ENCODE results near the gene SEL1L2.

The SEL1L2 gene

GRCh38 chr20:13929836-13930235 is 60.6 kb downstream of the SEL1L2 start:
- no peak for DNase-seq (ENCODE audit: low read depth in 2 of 2)

DNA sequence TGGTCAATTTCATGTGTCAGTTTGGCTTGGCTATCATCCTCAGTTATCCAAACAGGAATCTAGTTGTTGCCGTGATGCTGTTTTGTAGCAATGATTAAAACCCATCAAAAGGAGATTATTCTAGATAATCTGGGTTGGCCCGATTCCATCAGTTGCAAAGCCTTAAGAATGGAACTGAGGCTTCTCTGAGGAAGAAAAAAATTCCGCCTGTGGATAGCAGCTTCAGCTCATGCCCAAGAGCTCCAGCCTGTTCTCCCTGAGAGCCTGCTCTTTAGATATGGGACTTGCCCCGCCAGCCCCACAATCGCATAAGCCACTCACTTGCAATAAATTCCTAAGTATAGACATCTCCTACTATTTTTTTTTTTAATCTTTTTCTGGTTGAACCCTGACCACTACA is 61.5 kb downstream of the SEL1L2 start:
- no peak for DNase-seq (ENCODE audit: low read depth in 2 of 2)

DNA sequence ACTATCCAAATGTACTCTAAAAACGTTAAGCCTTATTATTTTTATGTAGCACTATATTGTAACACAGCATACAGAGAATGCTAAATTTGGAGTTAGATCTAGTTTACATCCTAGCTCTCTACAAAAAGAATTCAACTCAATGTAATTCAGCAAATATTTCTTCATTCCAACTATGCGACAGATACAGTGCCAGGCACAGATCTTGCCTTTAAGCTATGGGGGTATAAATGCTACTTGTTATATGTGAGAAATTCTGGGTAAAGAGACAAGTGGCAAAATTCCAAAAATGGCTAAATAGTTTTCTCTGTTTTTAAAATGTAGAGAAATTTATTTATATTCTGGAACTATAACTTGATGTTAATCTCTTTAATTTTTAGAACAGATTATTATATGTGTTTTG is 63.2 kb downstream of the SEL1L2 start:
- DNase-seq (ENCODE audit: low read depth in 2 of 2), result no peak

DNA sequence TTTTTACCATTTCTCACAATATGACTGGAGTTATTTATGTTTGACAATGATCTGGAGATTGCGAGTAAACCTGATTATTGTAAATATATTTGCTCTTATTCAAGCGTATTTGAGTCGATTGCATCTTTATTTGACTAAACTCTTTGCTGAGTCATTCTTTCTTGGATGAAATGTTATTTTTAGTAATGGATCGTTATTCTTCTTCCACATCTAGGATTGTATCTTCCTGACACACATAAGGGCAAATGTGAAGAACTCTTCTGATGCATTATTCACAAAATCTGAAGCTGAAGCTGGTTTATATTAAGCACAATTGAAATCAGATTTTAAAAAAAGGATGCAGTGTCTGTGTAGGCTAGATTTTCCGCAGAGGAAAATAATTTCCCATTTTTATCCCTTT is 68.2 kb downstream of the SEL1L2 start:
- DNase-seq (ENCODE audit: low read depth in 2 of 2), result no peak

GRCh38 chr20:13915284-13915683 is 75.1 kb downstream of the SEL1L2 start:
- DNase-seq (ENCODE audit: low read depth in 2 of 2), result no peak

GRCh38 chr20:13913572-13913971 is 76.8 kb downstream of the SEL1L2 start:
- no peak for DNase-seq (ENCODE audit: low read depth in 2 of 2)

GRCh38 chr20:13913131-13913530 is 77.3 kb downstream of the SEL1L2 start:
- DNase-seq (ENCODE audit: low read depth in 2 of 2), result no peak

DNA sequence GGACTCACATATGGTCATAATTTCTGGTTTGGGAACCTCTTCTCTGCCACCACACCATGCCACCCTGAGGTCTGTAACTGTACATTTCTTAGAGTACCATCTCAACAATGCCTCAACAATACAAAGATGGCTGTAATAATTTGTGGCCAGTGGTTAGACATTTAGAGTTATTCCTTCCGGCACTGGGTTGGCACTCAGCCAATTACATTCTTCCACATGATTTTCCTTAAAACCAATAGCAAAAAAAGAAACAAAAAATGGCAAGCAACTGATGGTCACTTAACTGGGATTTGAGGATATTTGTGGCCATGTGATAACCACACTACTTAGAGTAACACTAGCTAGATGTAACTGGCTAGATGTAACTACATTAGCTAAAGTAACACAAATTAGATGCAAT is 79.9 kb downstream of the SEL1L2 start:
- no peak for DNase-seq (ENCODE audit: low read depth in 2 of 2)

DNA sequence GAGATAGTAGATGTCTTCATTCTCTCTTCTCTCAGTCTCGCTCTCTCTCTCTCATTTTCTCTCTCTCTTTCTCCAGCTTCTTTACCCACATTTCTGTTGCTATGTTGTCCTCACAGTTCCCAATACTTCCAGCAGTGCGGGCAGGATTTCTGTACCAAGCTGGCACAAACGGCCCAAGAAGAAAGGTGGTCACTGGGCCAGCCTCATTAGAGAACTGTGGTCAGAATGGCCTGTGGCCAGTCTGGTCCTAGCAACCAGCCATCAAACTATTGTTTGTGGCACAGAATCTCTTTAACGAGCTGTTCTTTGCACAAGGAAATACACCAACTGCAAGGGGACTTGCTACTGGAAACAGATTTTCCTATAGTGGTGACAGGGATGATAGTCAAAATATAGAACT is 81.3 kb downstream of the SEL1L2 start:
- DNase-seq (ENCODE audit: low read depth in 2 of 2), result no peak

DNA sequence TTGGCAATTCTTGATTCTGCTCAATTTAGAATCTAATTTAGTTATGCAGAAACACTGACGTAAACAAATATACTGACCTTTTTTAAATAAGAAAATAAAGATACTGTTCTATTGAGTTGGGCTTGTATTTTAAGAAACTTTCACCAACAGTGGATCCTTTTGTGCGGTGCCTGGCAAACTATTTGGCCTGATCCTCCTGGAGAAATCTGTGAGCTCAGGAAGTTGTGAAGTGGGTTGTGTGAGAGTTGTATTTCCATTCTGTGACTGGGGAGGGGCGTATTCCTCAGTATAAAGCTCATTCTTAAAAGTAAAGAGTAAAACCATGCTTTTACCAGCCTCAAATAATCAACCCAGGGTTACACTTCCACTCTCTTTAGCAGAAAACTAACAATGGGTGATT is 85.6 kb downstream of the SEL1L2 start:
- no peak for DNase-seq (ENCODE audit: low read depth in 2 of 2)

- no peak for DNase-seq (ENCODE audit: low read depth in 2 of 2)
These were observed 89.9 kb downstream of the SEL1L2 start for GRCh38 chr20:13900496-13900895.

DNA sequence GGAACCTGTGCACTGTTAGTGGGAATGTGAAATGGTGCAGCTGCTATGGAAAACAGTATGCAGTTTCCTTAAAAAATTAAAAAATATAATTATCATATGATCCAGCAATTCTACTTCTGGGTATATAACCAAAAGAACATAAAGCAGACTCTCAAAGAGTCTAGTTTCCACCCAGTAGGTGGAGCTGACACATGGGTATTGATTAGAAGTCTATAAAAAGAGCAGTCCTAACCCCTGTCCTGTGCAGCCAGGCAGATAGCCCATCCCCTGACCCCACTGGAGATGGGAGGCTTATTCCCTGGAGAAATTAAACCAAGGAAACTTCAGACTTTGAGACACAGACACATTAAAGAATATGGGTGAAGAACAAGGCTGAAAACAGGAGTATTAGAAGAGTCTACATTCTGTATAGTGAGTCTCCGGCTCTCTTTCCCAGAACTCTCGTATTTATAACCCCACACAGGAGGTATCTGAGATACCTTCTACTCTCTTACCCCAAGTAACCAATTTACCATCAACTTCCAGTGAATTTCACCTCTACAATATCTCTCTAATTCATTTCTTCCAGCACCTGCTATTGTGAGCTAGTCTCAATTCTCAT is 92.3 kb downstream of the SEL1L2 start:
- no peak for DNase-seq (ENCODE audit: low read depth in 2 of 2)

DNA sequence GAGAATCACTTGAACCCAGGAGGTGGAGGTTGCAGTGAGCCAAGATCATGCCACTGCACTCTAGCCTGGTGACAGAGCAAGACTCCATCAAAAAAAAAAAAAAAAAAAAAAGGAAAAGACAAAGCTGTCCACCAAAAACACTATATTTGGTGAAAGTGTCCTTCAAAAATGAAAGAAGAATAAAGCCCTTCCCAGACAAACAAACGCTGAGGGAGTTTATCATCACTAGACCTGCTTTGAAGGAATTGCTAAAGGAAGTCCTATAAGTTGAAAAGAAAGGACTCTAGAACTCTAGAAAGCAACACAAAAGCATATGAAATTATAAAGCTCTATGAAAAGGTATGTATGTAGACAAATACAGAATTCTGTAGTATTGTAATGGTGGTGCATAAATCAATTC is 98.8 kb downstream of the SEL1L2 start:
- DNase-seq (ENCODE audit: low read depth in 2 of 2), result no peak

- DNase-seq (ENCODE audit: low read depth in 2 of 2), result no peak
These were observed 105.6 kb downstream of the SEL1L2 start for GRCh38 chr20:13884803-13885202.

DNA sequence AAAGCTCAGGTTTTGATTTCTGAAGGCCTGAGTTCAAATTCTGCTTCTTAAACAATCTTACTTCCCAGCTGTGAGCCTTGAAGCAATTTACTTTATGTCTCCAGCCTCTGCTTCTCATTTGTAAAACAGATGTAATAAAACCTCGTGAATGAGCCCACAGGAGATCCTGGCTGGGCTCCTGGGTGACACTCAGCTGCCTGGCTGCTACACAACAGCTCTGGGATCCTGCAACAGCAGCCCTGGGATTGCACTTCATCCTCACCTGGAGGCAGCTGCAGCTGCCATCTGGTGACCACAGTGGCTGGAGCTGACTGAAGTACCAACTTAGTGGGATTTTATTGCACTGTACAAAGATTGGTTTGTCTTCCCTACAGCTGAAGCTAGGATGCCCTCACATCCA is 107.0 kb downstream of the SEL1L2 start:
- DNase-seq (ENCODE audit: low read depth in 2 of 2), result no peak

GRCh38 chr20:13878566-13878965 is 111.8 kb downstream of the SEL1L2 start:
- no peak for DNase-seq (ENCODE audit: low read depth in 2 of 2)

GRCh38 chr20:13877793-13878192 is 112.6 kb downstream of the SEL1L2 start:
- no peak for DNase-seq (ENCODE audit: low read depth in 2 of 2)

GRCh38 chr20:13875265-13875811 is 115.1 kb downstream of the SEL1L2 start:
- DNase-seq (ENCODE audit: low read depth in 2 of 2), result no peak

DNA sequence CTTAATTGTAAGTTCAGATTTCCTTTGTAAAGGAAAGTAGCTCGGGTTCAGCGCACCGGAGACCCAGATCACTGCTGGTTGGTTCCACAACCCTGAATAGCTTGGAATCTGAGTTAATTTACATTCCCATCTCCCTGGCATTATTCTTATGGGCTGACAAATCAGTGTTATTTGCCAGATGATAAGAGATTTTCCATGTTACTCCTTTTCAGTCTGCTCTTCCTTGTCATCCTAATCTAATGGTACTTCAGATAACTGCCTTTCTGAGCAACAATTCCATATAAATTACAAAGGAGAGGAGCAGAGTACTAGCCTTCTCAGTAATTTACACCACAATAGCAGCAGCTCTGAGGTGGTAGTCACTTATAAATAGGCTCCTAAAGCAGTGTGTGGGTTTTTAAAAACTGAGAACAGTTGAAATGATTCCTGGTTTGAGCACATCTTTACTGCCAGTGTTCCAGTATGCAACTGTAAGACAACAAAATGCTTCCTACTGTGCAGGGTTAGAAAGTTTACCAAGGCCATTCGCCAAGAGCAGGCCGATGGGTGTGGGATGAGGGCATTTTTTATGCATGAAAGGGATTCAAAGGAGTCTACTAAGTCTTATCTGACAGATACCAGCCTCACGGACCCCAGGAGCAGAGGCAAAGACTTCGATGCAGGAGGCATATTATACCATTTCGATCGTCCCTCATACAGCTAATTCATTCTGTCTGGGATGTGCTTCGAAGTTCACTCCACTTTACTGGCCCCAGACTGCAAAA is 115.8 kb downstream of the SEL1L2 start:
- no peak for DNase-seq (ENCODE audit: low read depth in 2 of 2)

DNA sequence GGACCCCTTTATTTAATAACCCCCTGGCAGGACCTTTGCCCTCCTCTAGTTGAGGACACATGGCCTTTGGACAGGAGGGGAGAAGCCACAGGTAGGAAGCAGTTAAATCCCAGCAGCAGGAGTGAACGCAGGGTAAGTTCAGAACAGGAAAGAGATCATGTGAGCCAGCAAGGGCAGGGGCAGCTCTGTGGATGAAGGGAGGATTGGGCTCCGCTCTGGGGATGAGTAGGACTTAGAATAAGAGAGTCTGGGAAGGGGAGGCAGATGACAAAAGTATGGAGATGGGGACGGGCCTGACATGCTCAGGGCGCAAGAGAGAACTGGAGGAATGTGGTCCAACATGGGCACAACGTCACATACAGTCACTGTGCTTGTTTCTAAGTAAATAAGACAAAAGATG is 116.6 kb downstream of the SEL1L2 start:
- no peak for DNase-seq (ENCODE audit: low read depth in 2 of 2)

- no peak for DNase-seq (ENCODE audit: low read depth in 2 of 2)
These were observed 120.2 kb downstream of the SEL1L2 start for GRCh38 chr20:13870170-13870748.

GRCh38 chr20:13868331-13868730 is 122.1 kb downstream of the SEL1L2 start:
- no peak for DNase-seq (ENCODE audit: low read depth in 2 of 2)

- no peak for DNase-seq (ENCODE audit: low read depth in 2 of 2)
These were observed 124.5 kb downstream of the SEL1L2 start for GRCh38 chr20:13865791-13866351.

Data from activated CD4-positive, alpha-beta T cell treated with anti-CD3 and anti-CD28 coated beads for 24 hours (primary cell).